Neural cell (in vitro differentiated cells): ENCODE measurements around the gene LMNA.

Experiments
- CTCF ChIP-seq: fragments of 450-650 bp; IDR thresholded peaks from 2 replicates; pipeline ENCODE4 v1.5.1; 2014; ENCODE audit warnings: antibody characterized with exemption, mild to moderate bottlenecking, moderate library complexity; ENCODE audit not compliant: poor library complexity, severe bottlenecking
- EZH2 ChIP-seq: fragments of 200-600, 300-800 bp; shearing (Covaris generic), sonication (generic); IDR thresholded peaks from 2 replicates; pipeline ENCODE4 v1.6.1; 2014; ENCODE audit warnings: antibody characterized with exemption, low read length, borderline replicate concordance, mild to moderate bottlenecking; ENCODE audit not compliant: insufficient read depth, poor library complexity, severe bottlenecking
- MXI1 ChIP-seq: fragments of 450-650 bp; conservative IDR thresholded peaks from 2 replicates; pipeline ENCODE4 v1.6.1; 2014; ENCODE audit warnings: antibody characterized with exemption, mild to moderate bottlenecking; ENCODE audit not compliant: poor library complexity, severe bottlenecking
- POLR2AphosphoS5 ChIP-seq: IDR thresholded peaks from 2 replicates; pipeline ENCODE4 v1.6.1; 2012
- RAD21 ChIP-seq: fragments of 450-650 bp; conservative IDR thresholded peaks from 2 replicates; pipeline ENCODE4 v1.6.1; 2014; ENCODE audit warnings: antibody characterized with exemption, mild to moderate bottlenecking, moderate library complexity
- SMC3 ChIP-seq: fragments of 450-650 bp; conservative IDR thresholded peaks from 2 replicates; pipeline ENCODE4 v1.6.1; 2014; ENCODE audit warnings: antibody characterized with exemption, mild to moderate bottlenecking, moderate library complexity; ENCODE audit not compliant: poor library complexity
- TAF1 ChIP-seq: IDR thresholded peaks from 2 replicates; pipeline ENCODE4 v1.6.1; 2012; ENCODE audit warnings: low read depth

GRCh38 chr1:156122086-156122485 lies 7.6 kb downstream of the LMNA start:
- TF ChIP-seq CTCF (no peak), EZH2 (no peak), RAD21 (no peak), POLR2AphosphoS5 (no peak), TAF1 (no peak), SMC3 (no peak), MXI1 (no peak)
